Endothelial cell of umbilical vein (primary cell): ENCODE data around the gene EPYC. TPM values are rescaled to one million over a fixed set of nuclear protein-coding genes. Genes with fewer than 3 reads are reported as not detected.

ENCODE experiments used
- BruUV-seq: library from RNA; stranded (reverse); fragments of 400-500 nt; replicated peaks from 2 replicates; lab custom pipeline; 2021; lab: Mats Ljungman, UMichigan
- CTCF ChIA-PET: fragments of 300-600, 350-600 bp; sonication (Branson Sonifier 250); formaldehyde crosslinking; loops from one replicate; lab custom pipeline; 2021; ENCODE audit warnings: antibody characterized with exemption, inconsistent platforms; lab: Charles Lee
- POLR2A ChIA-PET: fragments of 300-600, 350-600 bp; sonication (Branson Sonifier 250); formaldehyde crosslinking; loops from one replicate; lab custom pipeline; 2021; ENCODE audit warnings: antibody characterized with exemption, inconsistent platforms; lab: Charles Lee
- DNase-seq: peaks from one replicate; pipeline ENCODE4 v3.0.0-alpha.2; 2011; ENCODE audit warnings: low read depth, low spot score
- FAIRE-seq: peaks from 2 replicates; lab custom pipeline; 2011; peaks lifted over from hg19 to GRCh38; lab: Jason Lieb, UNC
- H2AFZ ChIP-seq: 2 replicates; pipeline ENCODE4 v1.6.0; 2012; ENCODE audit warnings: low read depth, low read length, control low read depth, inconsistent platforms
- H3K27ac ChIP-seq: 2 replicates; pipeline ENCODE4 v1.5.1; 2011; ENCODE audit warnings: low read depth, mild to moderate bottlenecking, control low read depth, low read length, moderate library complexity; ENCODE audit not compliant: insufficient read depth
- H3K27me3 ChIP-seq, 2 experiments: 2 replicates each; pipeline versions ENCODE4 v1.6.0 to v1.6.1; 2011; ENCODE audit warnings: low read length in 2 of 2, mixed read lengths in 1 of 2; ENCODE audit not compliant: control insufficient read depth in 2 of 2, insufficient read depth in 2 of 2
- H3K36me3 ChIP-seq, 2 experiments: 2 replicates in 1 of 2; 3 replicates in 1 of 2; pipeline ENCODE4 v1.5.1; 2011; ENCODE audit warnings: low read length in 2 of 2, mild to moderate bottlenecking in 1 of 2, moderate library complexity in 1 of 2; ENCODE audit not compliant: control insufficient read depth in 2 of 2, insufficient read depth in 2 of 2; ENCODE audit errors: extremely low read depth in 1 of 2
- H3K4me1 ChIP-seq: 3 replicates; pipeline ENCODE4 v1.5.1; 2011; ENCODE audit warnings: mild to moderate bottlenecking, low read length; ENCODE audit not compliant: control insufficient read depth, insufficient read depth; ENCODE audit errors: extremely low read depth
- H3K4me2 ChIP-seq: 2 replicates; pipeline ENCODE4 v1.6.1; 2011; ENCODE audit warnings: low read length, control low read depth, mixed read lengths; ENCODE audit not compliant: insufficient read depth
- H3K4me3 ChIP-seq, 3 experiments: fragments of 200-600 bp in 1 of 3; sonication (generic), shearing (Covaris generic) in 1 of 3; replicated peaks in 1 of 3; 2 replicates each; pipeline ENCODE4 v1.5.1; 2011 to 2016; ENCODE audit warnings: control low read depth in 3 of 3, low read length in 3 of 3, mild to moderate bottlenecking in 2 of 3, inconsistent platforms in 1 of 3, low read depth in 1 of 3, moderate library complexity in 1 of 3; ENCODE audit not compliant: insufficient read depth in 1 of 3
- H3K79me2 ChIP-seq: 2 replicates; pipeline ENCODE4 v1.6.0; 2012; ENCODE audit warnings: low read length, inconsistent platforms; ENCODE audit not compliant: control insufficient read depth, insufficient read depth
- H3K9ac ChIP-seq: replicated peaks from 2 replicates; pipeline ENCODE3; 2011; ENCODE audit warnings: low read length, control low read depth; ENCODE audit not compliant: insufficient read depth; ENCODE audit errors: extremely low read depth
- H3K9me1 ChIP-seq: replicated peaks from 3 replicates; pipeline ENCODE4 v1.6.0; 2011; ENCODE audit warnings: mild to moderate bottlenecking, low read length; ENCODE audit not compliant: control insufficient read depth, insufficient read depth; ENCODE audit errors: extremely low read depth
- H3K9me3 ChIP-seq: replicated peaks from 2 replicates; pipeline ENCODE4 v1.5.1; 2012; ENCODE audit warnings: low read length, inconsistent platforms; ENCODE audit not compliant: control insufficient read depth, insufficient read depth
- H4K20me1 ChIP-seq: replicated peaks from 2 replicates; pipeline ENCODE3; 2011; ENCODE audit warnings: mild to moderate bottlenecking, low read length; ENCODE audit not compliant: control insufficient read depth, insufficient read depth; ENCODE audit errors: extremely low read depth
- CTCF ChIP-seq, 2 donors: IDR thresholded peaks; 1 replicate in 1 of 2; 2 replicates in 1 of 2; pipeline ENCODE4 v1.5.1; 2011; ENCODE audit warnings: low read length in 2 of 2, mild to moderate bottlenecking in 2 of 2, moderate library complexity in 2 of 2, control low read depth in 1 of 2, inconsistent platforms in 1 of 2, low read depth in 1 of 2; ENCODE audit not compliant: insufficient read depth in 1 of 2; ENCODE audit errors: extremely low read depth in 1 of 2
- EZH2 ChIP-seq: IDR thresholded peaks from 2 replicates; pipeline ENCODE4 v1.6.1; 2012; ENCODE audit warnings: borderline replicate concordance, low read depth, mild to moderate bottlenecking, moderate library complexity, low read length, inconsistent platforms; ENCODE audit not compliant: severe bottlenecking
- FOS ChIP-seq: IDR thresholded peaks from 2 replicates; pipeline ENCODE4 v1.6.1; 2011; ENCODE audit warnings: mild to moderate bottlenecking, low read length, moderate library complexity, borderline replicate concordance; ENCODE audit not compliant: insufficient read depth
- GATA2 ChIP-seq: IDR thresholded peaks from 2 replicates; pipeline ENCODE4 v1.7.0; 2011; ENCODE audit warnings: low read depth, mild to moderate bottlenecking, moderate library complexity, mixed read lengths, low read length; ENCODE audit not compliant: insufficient read length, insufficient read depth
- JUN ChIP-seq: IDR thresholded peaks from 2 replicates; pipeline ENCODE4 v1.6.1; 2011; ENCODE audit warnings: borderline replicate concordance, low read depth; ENCODE audit not compliant: insufficient read length, insufficient read depth
- MAX ChIP-seq: IDR thresholded peaks from 2 replicates; pipeline ENCODE4 v1.6.1; 2011; ENCODE audit not compliant: insufficient read depth, insufficient read length
- MYC ChIP-seq: IDR thresholded peaks from one replicate; pipeline ENCODE4 v1.6.1; 2011; ENCODE audit warnings: mild to moderate bottlenecking, low read depth, low read length
- POLR2A ChIP-seq: IDR thresholded peaks from 2 replicates; pipeline ENCODE4 v1.6.1; 2012; ENCODE audit warnings: low read depth, mild to moderate bottlenecking, control low read depth, low read length
- POLR2AphosphoS5 ChIP-seq: IDR thresholded peaks from 2 replicates; pipeline ENCODE4 v1.6.1; 2012; ENCODE audit warnings: low read depth, mild to moderate bottlenecking, control low read depth, low read length, moderate library complexity; ENCODE audit not compliant: insufficient read depth
- dilution Hi-C: fragments of 300-500 bp; cut with MboI; formaldehyde crosslinking; loops from one replicate; pipeline ENCODE4 v1.15.0; 2019; ENCODE audit warnings: low sequenced_read_pairs; ENCODE audit not compliant: extremely low pct_ligation_motif_present
- intact Hi-C: fragments of 100-400 bp; cut with micrococcal nuclease; formaldehyde crosslinking; loops from one replicate; pipeline ENCODE4 v1.10.0; 2022
- polyA plus RNA-seq, 4 experiments: library from polyadenylated mRNA; depleted of rRNA in 3 of 4; stranded (reverse) in 3 of 4; unstranded in 1 of 4; fragments of >200 nt; gene quantifications; 2 replicates each; pipeline versions ENCODE4 v1.2.1 to v1.2.3, GENCODE V29; 2011 to 2012; ENCODE audit warnings: missing spikeins in 1 of 4
- total RNA-seq: library from RNA; stranded (reverse); gene quantifications from 2 replicates; pipeline ENCODE4 v1.2.3, GENCODE V29; 2021

Gene EPYC
- total and polyA plus RNA-seq, 2 donors (not counting 3 experiments of a cell fraction or from before 2014, with no cell fraction given) = not detected

GRCh38 chr12:90938451-90938850 lies 66.3 kb downstream of the EPYC start:
- Histone ChIP-seq H3K9me1 (no peaks in the 10 kb centered on the region), H2AFZ (peak overlapping the region; percentile 55), H3K79me2 (no peaks in the 10 kb centered on the region), H3K9ac (no peak overlapping the region), H3K36me3 (no peaks in the 10 kb centered on the region), H3K9me3 (no peaks in the 10 kb centered on the region), H3K27me3 (no peaks in the 10 kb centered on the region), H3K4me3 (no peak overlapping the region), H3K4me2 (peak overlapping the region; percentile 37), H4K20me1 (no peaks in the 10 kb centered on the region), H3K27ac (peak overlapping the region; percentile 10), H3K4me1 (peaks cover 18% of the 10 kb centered on the region)
- intact Hi-C loops (loop anchor here (5.0 kb wide), 2 partner anchors 611 to 991 kb away; no protein-coding TSS in a partner anchor), dilution Hi-C loops (no loop called here)
- peak; percentile 43 for TF ChIP-seq POLR2AphosphoS5
- no peak for TF ChIP-seq POLR2A
- TF ChIP-seq MYC = no peak
- TF ChIP-seq FOS = peak; percentile 77
- TF ChIP-seq JUN = peak; percentile 62
- TF ChIP-seq GATA2 = peak; percentile 17
- ChIA-PET POLR2A (no interaction called here), CTCF (interaction anchor here (0.6 to 0.8 kb wide), 2 partner anchors 223 to 1395 kb away, joined by 3 read pairs; no protein-coding TSS in a partner anchor)
- DNase-seq = peak; percentile 77
- BruUV-seq = no TSS peak
- FAIRE-seq = peak; percentile 78

GRCh38 chr12:90937651-90938050 lies 67.1 kb downstream of the EPYC start:
- H4K20me1 ChIP-seq = no peaks in the 10 kb centered on the region
- no peak overlapping the region for H3K4me3 ChIP-seq
- no peak overlapping the region for H3K4me2 ChIP-seq
- no peak overlapping the region for H3K9ac ChIP-seq
- no peaks in the 10 kb centered on the region for H3K36me3 ChIP-seq
- H3K4me1 ChIP-seq = peaks cover 18% of the 10 kb centered on the region
- DNase-seq (no peak), FAIRE-seq (no peak)
- ChIA-PET CTCF (interaction anchor here (2.1 kb wide), 1 partner anchor 1394 kb away, joined by 5 read pairs; no protein-coding TSS in a partner anchor), POLR2A (no interaction called here)
- no peaks in the 10 kb centered on the region for H3K9me3 ChIP-seq
- no peaks in the 10 kb centered on the region for H3K79me2 ChIP-seq
- BruUV-seq = no TSS peak
- dilution Hi-C loops = no loop called here
- intact Hi-C loops = loop anchor here (5.0 kb wide), 2 partner anchors 610 to 990 kb away; no protein-coding TSS in a partner anchor
- H3K27me3 ChIP-seq = no peaks in the 10 kb centered on the region
- H3K27ac ChIP-seq = no peak overlapping the region
- H2AFZ ChIP-seq = no peak overlapping the region
- TF ChIP-seq CTCF (IDR thresholded peaks at IDR 0.05; ENCODE audit: extremely low read depth in 1 of 2, insufficient read depth in 1 of 2, low read depth in 1 of 2, low read length in 2 of 2) (no peak), POLR2AphosphoS5 (no peak), MAX (no peak), POLR2A (no peak), GATA2 (no peak), FOS (no peak), MYC (no peak), EZH2 (no peak), JUN (no peak)
- H3K9me1 ChIP-seq = no peaks in the 10 kb centered on the region
